ENCODE data around the gene GRID2. TPM values are rescaled to one million over a fixed set of nuclear protein-coding genes. Genes with fewer than 3 reads are reported as not detected.

Gene GRID2
- polyA plus RNA-seq, 1 experiment = not detected

- Histone ChIP-seq H3K9me3 (ENCODE audit: control insufficient read depth, insufficient read depth, low read length) (no peaks in the 10 kb centered on the region), H3K4me3 (ENCODE audit: low read depth, low read length) (no peak overlapping the region), H3K27me3 (ENCODE audit: control insufficient read depth, insufficient read depth, low read length) (no peaks in the 10 kb centered on the region), H3K27ac (ENCODE audit: low read depth, low read length) (no peak overlapping the region)
- ChIA-PET CTCF (interaction anchor here (0.8 kb wide), 1 partner anchor 18 kb away, joined by 3 read pairs; no protein-coding TSS in a partner anchor), POLR2A (no interaction called here)
- no peak for TF ChIP-seq CTCF (IDR thresholded peaks at IDR 0.05; ENCODE audit: low read depth, low read length)
- DNase-seq (ENCODE audit: low read depth, low spot score) = no peak
Measured at GRCh38 chr4:93416344-93417128, 1112.8 kb downstream of the GRID2 start.

GRCh38 chr4:93431371-93431770 is 1127.6 kb downstream of the GRID2 start:
- no peaks in the 10 kb centered on the region for H3K27me3 ChIP-seq (ENCODE audit: control insufficient read depth, insufficient read depth, low read length)
- DNase-seq (ENCODE audit: low read depth, low spot score) = no peak
- ChIA-PET CTCF (no interaction called here), POLR2A (no interaction called here)
- no peak overlapping the region for H3K4me3 ChIP-seq (ENCODE audit: low read depth, low read length)
- no peaks in the 10 kb centered on the region for H3K9me3 ChIP-seq (ENCODE audit: control insufficient read depth, insufficient read depth, low read length)
- TF ChIP-seq CTCF (IDR thresholded peaks at IDR 0.05; ENCODE audit: low read depth, low read length) = no peak
- H3K27ac ChIP-seq (ENCODE audit: low read depth, low read length) = no peak overlapping the region

DNA sequence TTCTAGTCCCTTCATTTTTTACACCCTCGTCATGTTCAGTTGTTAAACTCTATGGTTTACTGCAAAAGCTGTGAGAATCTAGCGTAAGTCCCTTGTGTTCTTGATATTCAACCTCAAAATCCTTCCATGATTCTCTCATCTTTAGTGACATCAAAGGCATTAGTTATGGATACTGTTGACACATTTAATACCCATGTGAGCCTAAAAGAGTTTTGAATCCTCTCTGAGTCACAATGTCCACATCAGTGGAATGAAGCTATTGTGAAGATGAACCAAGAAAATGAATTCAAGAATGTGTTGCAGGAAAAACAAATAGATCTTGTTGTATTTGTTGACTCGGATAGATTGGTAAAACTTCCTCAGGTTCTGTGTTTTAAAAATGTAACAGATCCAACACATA is 1130.1 kb downstream of the GRID2 start:
- CTCF ChIA-PET = interaction anchor here (1.1 to 1.4 kb wide), 2 partner anchors 10 to 12 kb away, joined by 3 to 8 read pairs; no protein-coding TSS in a partner anchor
- no peak overlapping the region for H3K4me3 ChIP-seq (ENCODE audit: low read depth, low read length)
- H3K27ac ChIP-seq (ENCODE audit: low read depth, low read length) = no peak overlapping the region
- TF ChIP-seq CTCF (IDR thresholded peaks at IDR 0.05; ENCODE audit: low read depth, low read length) = no peak
- no peak for DNase-seq (ENCODE audit: low read depth, low spot score)
- H3K27me3 ChIP-seq (ENCODE audit: control insufficient read depth, insufficient read depth, low read length) = no peaks in the 10 kb centered on the region
- POLR2A ChIA-PET = no interaction called here
- H3K9me3 ChIP-seq (ENCODE audit: control insufficient read depth, insufficient read depth, low read length) = no peaks in the 10 kb centered on the region

GRCh38 chr4:93436000-93436626 is 1132.3 kb downstream of the GRID2 start:
- POLR2A ChIA-PET = no interaction called here
- Histone ChIP-seq H3K27me3 (ENCODE audit: control insufficient read depth, insufficient read depth, low read length) (no peaks in the 10 kb centered on the region), H3K9me3 (ENCODE audit: control insufficient read depth, insufficient read depth, low read length) (no peaks in the 10 kb centered on the region), H3K27ac (ENCODE audit: low read depth, low read length) (no peak overlapping the region), H3K4me3 (ENCODE audit: low read depth, low read length) (no peak overlapping the region)
- CTCF ChIA-PET = interaction anchor here (1.4 kb wide), 1 partner anchor 10 kb away, joined by 4 read pairs; no protein-coding TSS in a partner anchor
- no peak for TF ChIP-seq CTCF (IDR thresholded peaks at IDR 0.05; ENCODE audit: low read depth, low read length)
- DNase-seq (ENCODE audit: low read depth, low spot score) = no peak

GRCh38 chr4:93437991-93438390 is 1134.2 kb downstream of the GRID2 start:
- no peak for DNase-seq (ENCODE audit: low read depth, low spot score)
- Histone ChIP-seq H3K4me3 (ENCODE audit: low read depth, low read length) (no peak overlapping the region), H3K9me3 (ENCODE audit: control insufficient read depth, insufficient read depth, low read length) (no peaks in the 10 kb centered on the region), H3K27ac (ENCODE audit: low read depth, low read length) (no peak overlapping the region), H3K27me3 (ENCODE audit: control insufficient read depth, insufficient read depth, low read length) (no peaks in the 10 kb centered on the region)
- ChIA-PET CTCF (no interaction called here), POLR2A (no interaction called here)
- no peak for TF ChIP-seq CTCF (IDR thresholded peaks at IDR 0.05; ENCODE audit: low read depth, low read length)

Measured in AG04450 (cell line).